ENCODE data around the gene TOR1AIP2.

TOR1AIP2 gene

DNA sequence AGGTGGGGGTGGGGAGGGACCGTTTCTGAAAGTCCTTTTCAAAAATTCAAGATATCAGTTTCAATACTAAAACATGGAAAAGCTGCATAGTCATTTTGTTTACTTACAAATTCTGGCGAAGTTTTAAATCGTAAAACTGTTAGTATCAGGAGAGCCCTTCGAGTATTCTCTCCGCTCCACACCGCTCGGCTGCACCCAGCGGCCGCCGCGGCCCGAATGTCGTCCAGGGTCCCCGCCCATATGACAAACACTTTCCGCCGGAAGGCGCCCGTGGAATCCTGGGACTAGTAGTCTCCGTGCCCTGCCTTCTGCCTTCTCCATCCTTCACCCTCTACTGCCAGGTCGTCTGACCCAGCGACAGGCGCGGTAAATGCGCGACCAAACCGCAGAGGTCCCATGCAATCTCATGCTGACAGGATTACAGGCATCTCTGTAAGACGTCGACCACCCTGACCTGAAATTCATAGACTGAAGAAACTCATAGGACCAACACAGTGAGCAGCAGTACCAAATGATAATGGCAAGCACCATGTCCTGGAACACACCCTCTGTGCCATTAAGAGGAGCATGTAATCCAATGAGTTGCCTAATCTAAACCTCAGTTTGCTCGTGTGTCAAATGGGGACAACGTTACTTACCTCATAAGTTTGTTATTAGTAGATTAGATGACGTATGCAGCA lies at the start of gene TOR1AIP2:
TSS of gene TOR1AIP2 (minus strand) at position 218 of the 680 bp plus-strand sequence. CDS start 25,138 bp downstream, outside the sequence.
- DNase-seq: peak; percentile 94

GRCh38 chr1:179926850-179927205 lies 49.2 kb upstream of the TOR1AIP2 start:
- no peak for DNase-seq

DNA sequence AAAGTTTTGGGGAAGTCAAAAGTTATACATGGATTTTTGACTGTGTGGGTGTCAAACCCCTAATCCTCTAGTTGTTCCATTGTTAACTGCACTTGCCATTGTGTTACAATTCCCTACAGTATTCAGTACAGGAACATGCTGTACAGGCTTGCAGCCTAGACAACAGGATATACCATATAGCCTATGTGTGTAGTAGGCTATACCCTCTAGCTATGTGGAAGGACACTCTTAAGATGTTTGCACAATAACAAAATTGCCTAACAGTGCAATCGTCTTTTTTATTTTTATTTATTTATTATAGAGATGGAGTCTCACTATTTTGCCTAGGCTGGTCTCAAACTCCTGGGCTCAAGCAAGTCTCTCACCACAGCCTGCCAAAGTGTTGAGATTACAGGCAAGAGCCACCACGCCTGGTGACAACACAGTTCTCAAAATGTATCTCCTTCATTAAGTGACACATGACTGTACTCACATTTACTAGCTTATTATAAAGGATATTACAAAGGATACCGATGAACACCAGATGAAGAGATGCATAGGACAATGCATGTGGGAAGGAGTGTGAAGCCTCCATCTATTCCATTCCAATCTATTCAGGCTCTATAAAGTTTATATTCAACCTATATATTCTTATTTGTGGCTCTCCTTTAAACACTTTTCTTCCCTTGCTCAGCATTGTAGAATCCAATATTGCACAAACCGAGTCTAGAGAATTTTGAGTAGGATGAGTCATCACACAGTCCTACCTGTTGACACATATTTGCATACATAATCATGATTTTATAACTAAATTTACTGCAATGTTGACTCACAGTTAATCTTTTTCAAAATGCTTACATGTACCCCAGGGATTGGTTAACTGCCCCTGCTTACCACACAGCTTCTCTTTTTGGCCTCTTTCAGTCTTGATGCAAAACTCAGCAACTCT lies 48.6 kb upstream of the TOR1AIP2 start:
- no peak for DNase-seq

DNA sequence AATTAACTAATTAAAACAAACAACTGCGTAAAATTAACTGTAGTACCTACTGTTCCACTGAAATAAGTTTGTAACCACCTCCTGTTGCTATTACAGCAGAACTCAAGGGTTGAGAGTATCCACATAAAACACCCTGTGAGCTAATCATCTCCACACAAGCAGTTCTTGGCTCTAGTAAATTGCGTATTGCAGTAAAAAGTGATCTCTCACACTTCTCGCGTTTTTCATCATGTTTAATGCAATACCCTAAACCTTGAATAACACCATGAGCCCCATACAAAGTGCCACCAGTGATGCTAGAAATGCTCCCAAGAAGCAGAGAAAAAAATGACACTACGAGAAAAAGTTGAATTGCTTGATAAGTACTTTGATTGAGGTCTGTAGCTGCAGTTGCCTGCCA lies 47.7 kb upstream of the TOR1AIP2 start:
- no peak for DNase-seq

DNA sequence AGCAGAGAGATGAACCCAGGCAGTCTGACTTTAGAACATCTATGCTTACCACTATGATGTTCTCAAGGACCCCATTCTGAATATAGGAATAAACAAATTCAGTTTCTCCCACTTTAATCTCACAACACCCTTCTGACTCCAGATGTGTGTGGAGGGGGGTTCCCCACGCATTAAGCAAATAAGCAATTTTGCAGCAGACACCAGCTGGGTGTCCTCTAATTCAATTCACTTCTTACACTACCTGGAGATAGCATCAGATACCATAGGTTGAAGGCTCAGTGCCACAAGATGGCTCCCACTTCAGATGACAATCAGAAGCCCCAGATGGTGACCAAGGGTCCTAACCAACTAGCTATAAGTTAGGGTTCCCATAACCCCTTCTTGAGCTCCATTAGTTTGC lies 46.7 kb upstream of the TOR1AIP2 start:
- DNase-seq: no peak

GRCh38 chr1:179923029-179923428 lies 45.4 kb upstream of the TOR1AIP2 start:
- no peak for DNase-seq

DNA sequence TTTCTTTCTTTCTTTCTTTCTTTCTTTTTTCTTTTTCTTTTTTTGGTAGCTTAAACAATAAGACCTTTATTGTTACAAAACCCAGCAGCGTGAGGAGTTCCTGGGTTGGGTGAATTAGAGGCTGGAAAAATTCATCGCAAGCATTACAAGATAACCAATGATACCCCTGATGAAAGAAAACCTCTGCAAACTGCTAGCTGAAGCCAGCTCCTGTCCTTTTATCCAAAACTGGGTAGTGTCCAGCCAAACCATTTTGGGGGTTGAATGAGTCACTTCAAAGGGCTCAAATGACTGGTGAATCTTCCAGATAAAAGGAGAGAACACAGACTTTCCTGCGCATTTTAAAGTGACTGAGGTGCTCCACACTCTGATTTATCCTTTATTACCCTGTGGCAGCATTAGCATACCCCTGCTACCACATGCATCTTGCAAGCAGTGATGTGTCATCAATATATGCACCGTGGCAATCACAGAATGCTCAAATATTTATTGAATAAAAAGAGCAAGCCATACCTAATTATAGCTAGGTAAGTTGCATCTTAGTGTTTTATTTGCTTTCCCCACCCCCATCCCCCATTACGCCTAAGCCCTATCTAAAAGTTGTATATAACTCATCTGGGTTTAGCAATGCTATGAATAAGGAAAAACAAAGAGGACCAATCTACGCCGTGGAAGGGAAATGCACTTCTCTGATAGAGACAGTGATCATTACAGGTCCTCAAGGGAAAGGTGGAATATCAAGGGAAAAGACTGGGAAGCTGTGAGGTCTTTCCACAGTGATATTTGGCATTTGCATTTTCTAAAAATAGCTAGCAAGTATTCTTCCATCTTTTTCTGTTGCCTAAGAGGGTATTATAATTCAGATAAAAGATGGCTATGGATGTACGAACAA lies 44.6 kb upstream of the TOR1AIP2 start:
- DNase-seq: no peak

GRCh38 chr1:179921472-179921871 lies 43.9 kb upstream of the TOR1AIP2 start:
- no peak for DNase-seq

DNA sequence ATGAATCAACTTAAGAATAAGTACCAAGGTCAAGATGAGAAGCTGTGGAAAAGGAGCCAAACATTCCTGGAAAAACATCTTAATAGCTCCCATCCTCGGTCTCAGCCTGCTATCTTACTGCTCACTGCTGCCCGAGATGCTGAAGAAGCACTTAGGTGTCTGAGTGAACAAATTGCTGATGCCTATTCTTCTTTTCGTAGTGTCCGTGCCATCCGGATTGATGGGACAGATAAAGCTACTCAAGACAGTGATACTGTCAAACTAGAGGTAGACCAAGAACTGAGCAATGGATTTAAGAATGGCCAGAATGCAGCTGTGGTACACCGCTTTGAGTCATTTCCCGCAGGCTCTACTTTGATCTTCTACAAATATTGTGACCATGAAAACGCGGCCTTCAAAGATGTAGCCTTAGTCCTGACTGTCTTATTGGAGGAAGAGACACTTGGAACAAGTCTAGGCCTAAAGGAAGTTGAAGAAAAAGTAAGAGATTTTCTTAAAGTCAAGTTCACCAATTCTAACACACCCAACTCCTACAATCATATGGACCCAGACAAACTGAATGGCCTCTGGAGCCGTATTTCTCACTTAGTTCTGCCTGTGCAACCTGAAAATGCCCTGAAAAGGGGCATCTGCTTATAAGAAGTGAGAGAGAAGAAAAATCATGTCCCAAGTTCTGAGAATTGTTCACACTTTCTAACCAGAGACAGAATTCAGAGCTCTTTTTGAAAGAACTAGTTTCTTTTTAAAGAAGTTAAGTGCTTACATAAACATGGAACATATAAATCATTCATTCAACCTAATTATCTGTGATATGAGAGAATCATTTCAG lies 40.2 kb upstream of the TOR1AIP2 start:
- no peak for DNase-seq

DNA sequence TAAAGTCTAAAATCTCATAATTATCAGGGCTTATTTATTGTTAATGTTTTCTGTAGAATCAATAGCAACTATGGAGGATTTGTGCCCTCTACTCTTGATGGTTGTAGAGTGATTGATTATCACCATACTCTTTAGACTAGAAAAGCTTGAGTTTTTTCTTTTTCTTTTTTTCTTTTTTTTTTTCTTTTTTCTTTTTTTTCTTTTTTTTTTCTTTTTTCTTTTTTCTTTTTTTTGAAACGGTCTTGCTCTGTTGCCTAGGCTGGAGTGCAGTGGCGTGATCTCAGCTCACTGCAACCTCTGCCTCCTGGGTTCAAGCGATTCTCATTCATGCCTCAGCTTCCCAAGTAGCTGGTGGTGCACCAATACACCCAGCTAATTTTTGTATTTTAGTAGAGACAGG lies 34.2 kb upstream of the TOR1AIP2 start:
- no peak for DNase-seq

- no peak for DNase-seq
Observed at GRCh38 chr1:179910934-179911333, 33.3 kb upstream of the TOR1AIP2 start.

GRCh38 chr1:179889589-179889988 lies 12.0 kb upstream of the TOR1AIP2 start:
- no peak for DNase-seq

- no peak for DNase-seq
Observed at GRCh38 chr1:179888071-179888470, 10.5 kb upstream of the TOR1AIP2 start.

DNA sequence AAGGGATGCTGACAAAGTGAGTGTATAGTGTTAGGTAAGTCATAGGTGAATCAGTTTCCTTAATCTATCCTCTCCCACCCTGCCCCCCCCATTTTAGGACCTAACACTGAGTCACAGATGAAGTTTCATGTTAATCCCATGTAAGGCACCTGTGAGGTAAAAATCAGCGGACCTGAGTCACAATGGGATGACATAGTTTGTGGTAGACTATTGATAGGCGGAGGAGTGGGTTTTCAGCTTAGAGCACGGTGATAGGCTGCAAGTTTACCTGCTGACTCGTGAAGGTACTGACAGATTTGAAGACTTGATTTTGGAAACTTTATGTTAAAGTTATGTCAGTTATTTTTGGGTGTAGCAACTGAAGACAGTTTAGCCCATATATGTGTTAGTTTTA lies 6.1 kb upstream of the TOR1AIP2 start:
- peak; percentile 66 for DNase-seq

DNA sequence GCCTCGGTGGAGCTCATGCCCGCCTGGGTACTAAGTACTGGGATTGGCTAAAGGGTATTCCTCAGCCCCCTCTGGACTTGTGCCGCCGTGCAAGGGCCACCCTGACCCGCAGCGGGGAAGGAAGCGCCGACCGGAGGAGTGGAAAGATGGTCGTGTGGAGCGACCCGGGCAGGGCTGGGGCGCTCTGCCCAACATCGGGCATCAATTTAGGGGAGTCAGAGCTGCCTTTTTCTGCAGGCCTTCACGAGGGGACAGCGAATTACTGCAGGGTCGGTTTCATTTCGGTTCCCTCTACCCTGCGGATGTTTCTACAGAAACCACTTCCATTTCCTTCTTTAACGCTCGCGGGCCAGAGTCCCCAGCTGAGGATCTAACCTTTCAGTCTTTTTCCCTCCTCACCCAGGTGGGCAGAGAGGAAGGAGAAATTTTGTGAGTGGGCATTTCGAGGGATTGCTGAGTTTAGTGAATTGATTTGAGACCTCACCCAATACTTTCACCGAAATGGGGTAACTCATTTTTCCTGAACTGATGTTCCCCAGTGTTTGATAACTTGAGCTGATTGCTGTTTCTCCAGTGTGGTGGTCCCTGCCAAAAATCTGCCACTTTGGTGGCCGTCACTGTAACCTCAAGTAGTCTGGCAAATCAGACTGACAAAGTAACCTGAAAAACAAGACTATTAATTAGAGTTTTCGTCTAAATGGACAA lies 5.6 kb upstream of the TOR1AIP2 start:
- DNase-seq: no peak

- peak; percentile 96 for DNase-seq
Observed at GRCh38 chr1:179882253-179883039, 4.8 kb upstream of the TOR1AIP2 start, which contains the start of gene TOR1AIP1. TOR1AIP1 (plus strand) TSS chr1:179882285; CDS start chr1:179882503, 218 bp downstream.

DNA sequence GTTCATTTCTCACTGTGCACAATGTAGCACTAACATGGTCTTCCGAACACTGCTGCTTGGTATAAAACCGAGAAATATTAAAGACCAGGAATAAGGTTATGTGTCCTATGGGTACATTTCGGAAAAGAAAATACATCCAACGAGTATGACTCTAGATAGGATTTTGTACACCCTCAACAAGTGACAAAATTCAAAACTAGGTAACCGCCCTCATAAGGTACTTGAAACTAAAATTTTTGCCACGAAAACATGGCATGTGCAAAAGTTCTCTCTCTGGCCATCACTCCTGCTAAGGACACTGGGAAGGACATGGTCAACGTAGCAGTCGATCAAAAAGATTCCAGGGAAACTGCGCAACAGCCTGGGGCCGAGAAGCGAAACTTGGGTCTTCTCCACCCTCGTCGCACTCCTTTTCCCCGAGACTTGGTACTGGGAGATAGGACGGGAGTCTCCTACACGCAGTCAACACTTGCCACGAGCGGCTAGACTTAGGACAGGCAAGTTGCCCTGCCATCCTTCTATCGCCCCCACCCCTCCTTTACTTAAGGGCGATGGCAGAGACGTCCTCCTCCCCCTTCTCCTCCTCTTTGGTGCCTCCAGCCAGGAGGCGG lies 4.1 kb upstream of the TOR1AIP2 start:
- no peak for DNase-seq

DNA sequence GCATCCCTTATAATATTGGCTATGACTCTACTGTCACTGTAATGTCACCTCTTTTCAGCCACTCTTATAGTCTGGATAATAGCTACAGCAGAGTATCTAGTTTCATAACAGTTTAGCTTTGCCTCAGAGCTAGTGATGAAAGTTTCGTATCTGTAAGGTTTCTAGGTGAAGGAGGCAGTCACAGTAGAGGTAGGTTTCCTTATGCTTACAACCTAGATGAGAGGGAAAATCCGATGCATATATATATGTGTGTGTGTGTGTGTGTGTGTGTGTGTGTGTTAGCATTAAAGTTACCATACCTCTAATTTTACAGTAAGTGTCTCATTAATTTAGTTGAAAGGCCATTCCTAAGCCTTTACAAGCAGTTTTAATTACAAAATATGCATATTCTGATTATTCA lies 2.2 kb upstream of the TOR1AIP2 start:
- no peak for DNase-seq

- no peak for DNase-seq
Observed at GRCh38 chr1:179876300-179876715, 1.3 kb downstream of the TOR1AIP2 start.
